GM18951 (cell line): ENCODE results near the gene CHRD.

ENCODE experiments used
- POLR2A ChIP-seq: IDR thresholded peaks from 4 replicates; pipeline ENCODE4 v1.6.1; 2011; ENCODE audit warnings: mild to moderate bottlenecking; ENCODE audit not compliant: insufficient read length, insufficient read depth; ENCODE audit errors: extremely low read depth
- in situ Hi-C: fragments of 300-500 bp; cut with MboI; formaldehyde crosslinking; loops from one replicate; pipeline ENCODE4 v1.12.0; 2022; ENCODE audit warnings: low sequenced_read_pairs, mixed read lengths, inconsistent platforms; ENCODE audit not compliant: unreplicated experiment

Gene CHRD

DNA sequence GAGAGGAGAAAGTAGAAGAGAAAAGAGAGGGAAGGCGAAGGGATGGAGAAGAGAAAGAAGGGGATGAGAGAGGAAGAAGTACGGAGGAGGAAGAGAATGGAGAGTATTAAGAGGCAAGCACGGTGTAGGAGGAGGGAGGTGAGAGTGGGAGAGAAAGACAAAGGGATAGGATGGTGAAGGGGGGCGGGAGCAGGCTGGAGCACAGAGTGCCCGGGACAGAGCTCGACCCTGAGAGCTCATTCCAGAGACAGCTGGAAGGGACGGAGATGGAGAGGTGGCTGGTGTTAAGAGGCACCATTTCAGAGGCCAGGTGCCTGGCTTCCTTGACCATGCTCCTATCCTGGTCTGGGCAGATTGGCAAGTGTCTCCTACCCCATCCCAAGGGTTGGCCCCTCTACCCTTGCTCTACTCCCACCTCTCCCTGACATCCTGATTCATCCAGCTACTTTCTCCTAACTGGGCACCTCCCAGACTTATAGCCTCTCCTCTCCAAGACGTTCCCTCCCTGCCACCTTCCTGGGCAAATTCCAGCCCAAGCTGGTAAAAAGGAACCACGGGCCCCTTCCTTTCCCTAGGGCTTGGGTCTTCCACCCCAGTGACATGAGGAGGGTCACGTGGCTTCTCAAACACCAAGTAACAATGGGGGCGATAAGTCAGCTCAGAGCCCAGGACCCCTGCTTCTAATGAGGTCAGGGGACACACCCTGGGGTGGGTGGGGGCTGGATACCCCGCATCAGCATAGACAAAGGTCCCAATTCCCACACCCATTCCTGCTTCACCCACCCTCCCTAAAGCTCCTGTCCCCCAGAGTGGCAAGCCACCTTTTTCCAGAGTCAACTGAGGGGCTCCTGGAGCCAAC is 19.6 kb upstream of the CHRD start:
- no peak for TF ChIP-seq POLR2A
- in situ Hi-C loops: loop anchor here (25.0 kb wide), 1 partner anchor 177 kb away; no protein-coding TSS in a partner anchor

GRCh38 chr3:184360929-184361531 is 18.8 kb upstream of the CHRD start:
- no peak for TF ChIP-seq POLR2A
- in situ Hi-C loops: loop anchor here (25.0 kb wide), 1 partner anchor 176 kb away; no protein-coding TSS in a partner anchor

DNA sequence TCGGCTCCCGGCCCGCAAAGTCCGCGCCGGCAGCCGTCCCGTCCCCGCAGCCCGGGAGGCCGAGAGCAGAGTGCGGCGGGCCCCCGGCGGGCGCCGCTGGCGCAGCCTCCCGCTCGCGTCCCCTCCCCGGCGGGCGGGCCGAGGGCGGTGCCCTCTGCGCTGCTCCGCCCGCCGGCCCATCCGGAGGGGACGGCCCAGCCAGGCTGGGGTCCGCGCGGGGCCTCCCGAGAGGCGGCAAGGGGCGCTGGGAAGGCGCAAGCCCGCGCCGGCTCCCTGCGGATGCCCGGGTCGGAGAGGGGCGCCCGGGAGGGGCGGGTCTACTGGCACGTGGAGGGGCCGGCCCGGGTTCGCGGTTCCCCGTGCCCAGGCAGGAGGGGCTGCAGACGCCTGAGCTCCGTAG is 18.3 kb upstream of the CHRD start, which contains the start of the genes CLCN2 and POLR2H:
TSS of gene CLCN2 (minus strand) at position 74 of the 400 bp plus-strand sequence. CDS start 126 bp downstream, outside the sequence.
TSS of gene POLR2H (plus strand) at position 179 of the 400 bp plus-strand sequence. CDS start 1,783 bp downstream, outside the sequence.
- TF ChIP-seq POLR2A: peak; percentile 54
- in situ Hi-C loops: loop anchor here (25.0 kb wide), 1 partner anchor 176 kb away; no protein-coding TSS in a partner anchor

DNA sequence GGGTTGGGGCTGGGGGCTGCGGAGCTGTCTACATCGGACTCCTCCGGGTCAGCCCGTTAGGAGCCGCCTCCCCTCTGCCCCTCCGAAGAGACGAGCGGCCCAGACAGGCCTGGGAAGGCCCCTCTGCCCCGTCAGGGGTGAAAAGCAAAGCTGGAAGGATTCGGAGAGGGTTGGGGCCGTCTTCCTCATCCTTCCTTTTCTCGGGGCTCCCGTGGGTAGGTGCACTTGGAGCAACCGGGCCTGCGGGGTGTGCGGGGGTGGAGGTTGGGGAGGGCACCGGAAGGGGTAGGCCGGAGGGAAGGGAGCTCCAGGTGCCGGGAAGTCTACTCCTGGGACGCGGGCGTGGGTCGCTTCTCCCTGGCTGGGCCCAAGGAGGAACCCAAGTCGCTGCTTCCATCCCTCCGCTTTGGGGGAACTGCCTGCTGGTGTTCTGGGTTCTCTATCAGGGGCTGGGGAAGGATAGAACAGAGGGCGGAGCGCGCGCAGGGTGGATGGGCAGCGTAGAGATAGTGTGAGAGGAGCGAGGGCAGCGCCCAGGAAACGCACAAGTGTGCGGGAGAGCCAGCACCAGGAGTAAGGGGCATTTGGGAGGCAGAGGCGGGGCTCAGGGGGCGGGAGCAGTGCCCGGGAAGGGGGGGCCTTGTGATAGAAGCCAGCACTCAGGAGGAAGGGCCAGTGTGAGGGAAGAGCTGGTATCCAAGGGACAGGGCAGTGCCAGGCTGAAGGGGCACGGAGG is 17.8 kb upstream of the CHRD start:
- no peak for TF ChIP-seq POLR2A
- in situ Hi-C loops: loop anchor here (25.0 kb wide), 1 partner anchor 175 kb away; no protein-coding TSS in a partner anchor

- TF ChIP-seq POLR2A: peak; percentile 80
- in situ Hi-C loops: loop anchor here (25.0 kb wide), 1 partner anchor 174 kb away; no protein-coding TSS in a partner anchor
Observed at GRCh38 chr3:184362668-184363546, 16.9 kb upstream of the CHRD start.

GRCh38 chr3:184366619-184367289 is 13.1 kb upstream of the CHRD start:
- TF ChIP-seq POLR2A: no peak
- in situ Hi-C loops: loop anchor here (25.0 kb wide), 1 partner anchor 171 kb away; no protein-coding TSS in a partner anchor

- TF ChIP-seq POLR2A: no peak
Observed at GRCh38 chr3:184368116-184368515, 11.7 kb upstream of the CHRD start.

DNA sequence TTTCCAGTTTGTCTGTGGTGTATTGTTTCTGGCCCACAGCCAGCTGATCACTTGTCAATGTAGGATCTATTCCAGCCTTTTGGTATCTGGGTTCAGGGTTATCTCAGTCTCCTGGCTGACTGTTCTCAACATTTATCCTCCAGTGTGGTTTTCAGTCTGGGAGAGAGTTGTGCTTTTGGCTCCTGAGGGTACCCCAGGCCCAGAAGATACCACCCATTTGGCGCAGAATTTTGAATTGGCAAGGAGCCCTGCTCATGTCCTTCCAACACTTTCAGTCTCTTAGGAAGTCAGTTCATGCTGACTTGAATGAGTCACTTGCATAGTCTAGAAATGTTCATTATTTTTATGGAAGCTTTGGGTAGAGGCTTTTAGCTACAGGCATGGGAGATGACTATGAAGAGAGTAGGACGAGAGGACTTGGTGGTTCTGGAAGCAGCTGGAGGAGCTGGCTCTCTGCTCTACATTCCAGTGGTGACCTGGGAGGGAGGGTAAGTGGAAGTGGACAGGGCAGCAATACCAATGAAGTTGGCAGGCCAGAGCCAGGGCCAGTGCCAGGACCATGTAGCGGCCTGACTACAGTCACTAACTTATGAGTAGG is 11.2 kb upstream of the CHRD start:
- TF ChIP-seq POLR2A: no peak
- in situ Hi-C loops: loop anchor here (25.0 kb wide), 1 partner anchor 169 kb away; no protein-coding TSS in a partner anchor

More at GRCh38 chr3:184368116-184368515, 11.7 kb upstream of the CHRD start:
- in situ Hi-C loops: loop anchor here (25.0 kb wide), 1 partner anchor 169 kb away; no protein-coding TSS in a partner anchor

GRCh38 chr3:184371570-184372018 is 8.3 kb upstream of the CHRD start:
- no peak for TF ChIP-seq POLR2A
- in situ Hi-C loops: loop anchor here (25.0 kb wide), 1 partner anchor 166 kb away; no protein-coding TSS in a partner anchor

DNA sequence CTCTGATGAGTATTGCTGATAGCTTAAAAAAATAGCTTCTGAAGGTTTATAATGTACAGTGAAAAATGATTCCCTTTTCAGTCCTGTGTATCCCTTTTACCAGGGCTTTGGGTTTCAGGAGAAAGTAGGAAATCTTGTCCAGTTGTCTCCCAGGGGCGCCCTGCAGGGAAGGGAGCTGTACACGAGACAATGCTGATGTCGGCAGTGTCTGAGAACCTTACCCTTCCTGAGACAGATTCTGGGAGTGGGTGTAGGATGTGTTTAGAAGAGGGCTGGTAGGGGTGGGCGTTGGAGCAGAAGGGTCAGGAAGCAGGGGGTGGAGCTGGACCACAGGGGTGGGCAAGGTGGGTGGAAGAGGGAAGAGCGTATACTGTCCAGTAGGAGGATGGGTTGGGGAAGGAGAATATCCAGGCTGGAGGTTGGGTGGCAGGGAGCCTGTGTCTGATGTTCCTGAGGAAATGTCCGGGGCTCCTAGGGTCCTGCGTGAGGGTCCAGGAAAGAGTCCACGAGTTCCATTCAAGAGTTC is 7.5 kb upstream of the CHRD start:
- in situ Hi-C loops: loop anchor here (25.0 kb wide), 1 partner anchor 165 kb away; no protein-coding TSS in a partner anchor
- no peak for TF ChIP-seq POLR2A
